K562 (cell line): Measurements from ENCODE around the gene NR2F6. TPM values are rescaled to one million over a fixed set of nuclear protein-coding genes. Genes with fewer than 3 reads are reported as not detected.

Experiments used
- ATAC-seq: fragments of 200-7000 bp; cut with Tn5 transposase; 3 replicates; pipeline ENCODE4 v1.9.1; 2020; ENCODE audit warnings: moderate library complexity
- BruUV-seq: library from RNA; stranded (reverse); fragments of 400-500 nt; replicated peaks from 2 replicates; lab custom pipeline; 2021; lab: Mats Ljungman, UMichigan
- CTCF ChIA-PET: fragments of 300-600 bp; formaldehyde crosslinking; extraction: SDS; loops from one replicate; lab custom pipeline; 2021; ENCODE audit warnings: low intra/inter-chr PET ratio; lab: Yijun Ruan, JAX
- POLR2A ChIA-PET: fragments of 300-600, 350-650 bp; sonication (Branson Sonifier 250); formaldehyde crosslinking; extraction: SDS; loops from one replicate; lab custom pipeline; 2021; ENCODE audit warnings: antibody characterized with exemption, inconsistent platforms; lab: Yijun Ruan, JAX
- DNase-seq, 4 experiments: peaks; one replicate each; pipeline versions ENCODE4 v3.0.0 to v3.0.0-alpha.2; 2011 to 2018; ENCODE audit warnings: low spot score in 3 of 4, mixed read lengths in 3 of 4; ENCODE audit errors: extremely low read depth in 1 of 4
- FAIRE-seq: peaks from 2 replicates; lab custom pipeline; 2011; peaks lifted over from hg19 to GRCh38; lab: Jason Lieb, UNC
- H2AFZ ChIP-seq: 2 replicates; pipeline ENCODE4 v1.6.0; 2011; ENCODE audit warnings: low read depth, low read length, control low read depth, inconsistent platforms
- H3K27ac ChIP-seq: fragments of 200-600 bp; 3 replicates; pipeline ENCODE4 v1.8.0; 2011; ENCODE audit warnings: low read depth, mild to moderate bottlenecking, control low read depth, inconsistent platforms, low read length, moderate library complexity, mixed read lengths; ENCODE audit errors: extremely low read depth
- H3K27me3 ChIP-seq, 2 experiments: fragments of 300-600 bp in 1 of 2; 2 replicates in 1 of 2; 3 replicates in 1 of 2; pipeline versions ENCODE4 v1.6.0 to v1.8.0; 2011; ENCODE audit warnings: inconsistent platforms in 2 of 2, low read length in 2 of 2, mild to moderate bottlenecking in 1 of 2, mixed read lengths in 1 of 2, moderate library complexity in 1 of 2; ENCODE audit not compliant: control insufficient read depth in 2 of 2, insufficient read depth in 2 of 2
- H3K36me3 ChIP-seq: fragments of 300-600 bp; 3 replicates; pipeline ENCODE4 v1.8.0; 2011; ENCODE audit warnings: mild to moderate bottlenecking, low read length, inconsistent platforms; ENCODE audit not compliant: control insufficient read depth, insufficient read depth
- H3K4me1 ChIP-seq, 2 experiments: fragments of 200-600 bp in 1 of 2; replicated peaks in 1 of 2; 2 replicates in 1 of 2; 3 replicates in 1 of 2; pipeline versions ENCODE4 v1.5.1 to v1.8.0; 2011; ENCODE audit warnings: inconsistent platforms in 2 of 2, low read length in 2 of 2, mild to moderate bottlenecking in 1 of 2, mixed read lengths in 1 of 2, moderate library complexity in 1 of 2; ENCODE audit not compliant: control insufficient read depth in 2 of 2, insufficient read depth in 2 of 2
- H3K4me2 ChIP-seq: 2 replicates; pipeline ENCODE4 v1.6.1; 2011; ENCODE audit warnings: low read length, control low read depth, inconsistent platforms, mixed read lengths; ENCODE audit not compliant: insufficient read depth
- H3K4me3 ChIP-seq: fragments of 200-600 bp; sonication (generic), shearing (Covaris generic); 2 replicates; pipeline ENCODE4 v1.5.1; 2016; ENCODE audit warnings: control low read depth, inconsistent platforms
- H3K79me2 ChIP-seq: fragments of 200-600 bp; 3 replicates; pipeline ENCODE4 v1.8.0; 2011; ENCODE audit warnings: low read length, inconsistent platforms; ENCODE audit not compliant: control insufficient read depth, insufficient read depth
- H3K9ac ChIP-seq, 2 experiments: 2 replicates each; pipeline versions ENCODE4 v1.6.0 to v1.6.1; 2011; ENCODE audit warnings: low read depth in 2 of 2, low read length in 2 of 2, control low read depth in 1 of 2, inconsistent platforms in 1 of 2, mild to moderate bottlenecking in 1 of 2, mixed read lengths in 1 of 2; ENCODE audit not compliant: insufficient read depth in 1 of 2
- H3K9me1 ChIP-seq: one replicate; pipeline ENCODE4 v1.6.0; 2011; ENCODE audit warnings: inconsistent platforms, mild to moderate bottlenecking, low read length, moderate library complexity; ENCODE audit not compliant: control insufficient read depth, insufficient read depth
- H3K9me3 ChIP-seq: replicated peaks from 2 replicates; pipeline ENCODE4 v1.5.1; 2011; ENCODE audit warnings: low read depth, low read length, inconsistent platforms; ENCODE audit not compliant: control insufficient read depth, insufficient read depth
- H4K20me1 ChIP-seq: replicated peaks from 2 replicates; pipeline ENCODE4 v1.6.1; 2011; ENCODE audit warnings: low read length, inconsistent platforms, mixed read lengths; ENCODE audit not compliant: control insufficient read depth, insufficient read depth
- E2F8 ChIP-seq: fragments of 450-650 bp; IDR thresholded peaks from 2 replicates; pipeline ENCODE4 v1.7.1; 2018; ENCODE audit warnings: mild to moderate bottlenecking, low read depth; ENCODE audit not compliant: partially characterized antibody
- EHMT2 ChIP-seq: fragments of 450-650 bp; IDR thresholded peaks from 2 replicates; pipeline ENCODE4 v1.6.1; 2018; ENCODE audit warnings: antibody characterized with exemption
- ZNF57 ChIP-seq: fragments of 450-650 bp; formaldehyde crosslinking; IDR thresholded peaks from 2 replicates; pipeline ENCODE4 v1.4.0; 2020; ENCODE audit warnings: mild to moderate bottlenecking, moderate library complexity
- WGBS: fragments of 100-300 bp; shearing (Covaris generic); methylation state at CpG from one replicate; pipeline ENCODE4 v1.1.6; 2016; ENCODE audit warnings: low coverage, mixed read lengths; ENCODE audit not compliant: insufficient coverage; ENCODE audit errors: missing lambda C conversion rate; 5-methylcytosine and 5-hydroxymethylcytosine counted together
- in situ Hi-C: fragments of 300-500 bp; cut with MboI; formaldehyde crosslinking; loops from 4 replicates; pipeline ENCODE4 v1.15.0; 2018; ENCODE audit warnings: inconsistent platforms, mixed read lengths
- intact Hi-C: fragments of 100-400 bp; cut with micrococcal nuclease; formaldehyde crosslinking; loops from 2 replicates; pipeline ENCODE4 v1.14.2; 2022
- polyA plus RNA-seq, 8 experiments: library from polyadenylated mRNA; depleted of rRNA in 4 of 8; stranded (reverse) in 5 of 8; unstranded in 3 of 8; fragments of >200 nt; fragmentation: Nextera tagmentation in 2 of 8; fragmentation: Illumina TruSeq in 1 of 8; extraction: Ambion mirVana in 2 of 8; extraction: Trizol in 1 of 8; gene quantifications; 2 replicates each; pipeline versions ENCODE4 v1.2.1 to v1.2.3, GENCODE V29; 2011 to 2014; ENCODE audit warnings: inconsistent platforms in 1 of 8, missing spikeins in 1 of 8
- total RNA-seq, 7 experiments: library from RNA; depleted of rRNA in 6 of 7; stranded (reverse); fragments of >200 nt in 6 of 7; fragmentation: Illumina TruSeq in 2 of 7; extraction: Trizol in 2 of 7; gene quantifications; 2 replicates each; pipeline versions ENCODE4 v1.2.1 to v1.2.3, GENCODE V29; 2011 to 2021; ENCODE audit warnings: low replicate concordance in 1 of 7
- TF ChIP-seq, protein P1 (sequence below): fragments of 450-650 bp; formaldehyde crosslinking; IDR thresholded peaks from 2 replicates; pipeline ENCODE4 v1.4.0; 2020; ENCODE audit warnings: mild to moderate bottlenecking, mixed read lengths

NR2F6 gene
- total and polyA plus RNA-seq, 9 of the 15 experiments (the other 6 are each of a cell fraction or from before 2014, with no cell fraction given): 0.76 to 97.5 (median 18.8) TPM

DNA sequence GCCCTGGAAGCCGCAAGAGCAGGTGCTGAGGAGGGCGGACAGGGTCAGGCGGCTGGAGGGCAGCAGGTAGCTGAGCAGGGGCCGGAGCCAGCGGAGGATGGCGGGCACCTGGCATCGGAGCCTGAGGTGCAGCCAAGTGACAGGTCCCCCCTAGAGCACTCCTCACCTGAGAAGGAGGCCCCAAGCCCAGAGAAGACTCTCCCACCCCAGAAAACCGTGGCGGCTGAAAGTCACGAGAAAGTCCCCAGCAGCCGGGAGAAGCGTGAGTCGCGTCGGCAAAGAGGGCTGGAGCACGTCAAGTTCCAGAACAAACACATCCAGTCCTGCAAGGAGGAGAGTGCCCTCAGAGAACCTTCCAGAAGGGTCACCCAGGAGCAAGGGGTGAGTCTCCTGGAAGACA lies 51.1 kb downstream of the NR2F6 start:
- H3K4me1 ChIP-seq: no peaks in the 10 kb centered on the region
- FAIRE-seq (no peak), ATAC-seq (no peak), DNase-seq (no peak)
- in situ Hi-C loops (no loop called here), intact Hi-C loops (no loop called here)
- H2AFZ ChIP-seq: no peak overlapping the region
- no peak overlapping the region for H3K4me2 ChIP-seq
- H3K36me3 ChIP-seq: peaks cover 54% of the 10 kb centered on the region; the same call in 2 of the 3 replicates
- H3K9me1 ChIP-seq: no peaks in the 10 kb centered on the region
- BruUV-seq: no TSS peak
- TF ChIP-seq E2F8 (no peak), ZNF57 (no peak), EHMT2 (no peak)
- TF ChIP-seq, protein P1, sequence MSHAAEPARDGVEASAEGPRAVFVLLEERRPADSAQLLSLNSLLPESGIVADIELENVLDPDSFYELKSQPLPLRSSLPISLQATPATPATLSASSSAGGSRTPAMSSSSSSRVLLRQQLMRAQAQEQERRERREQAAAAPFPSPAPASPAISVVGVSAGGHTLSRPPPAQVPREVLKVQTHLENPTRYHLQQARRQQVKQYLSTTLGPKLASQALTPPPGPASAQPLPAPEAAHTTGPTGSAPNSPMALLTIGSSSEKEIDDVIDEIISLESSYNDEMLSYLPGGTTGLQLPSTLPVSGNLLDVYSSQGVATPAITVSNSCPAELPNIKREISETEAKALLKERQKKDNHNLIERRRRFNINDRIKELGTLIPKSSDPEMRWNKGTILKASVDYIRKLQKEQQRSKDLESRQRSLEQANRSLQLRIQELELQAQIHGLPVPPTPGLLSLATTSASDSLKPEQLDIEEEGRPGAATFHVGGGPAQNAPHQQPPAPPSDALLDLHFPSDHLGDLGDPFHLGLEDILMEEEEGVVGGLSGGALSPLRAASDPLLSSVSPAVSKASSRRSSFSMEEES (CRISPR knock-in tag): no peak
- no peak overlapping the region for H3K27ac ChIP-seq
- H3K4me3 ChIP-seq: no peak overlapping the region
- POLR2A ChIA-PET: no interaction called here
- no peaks in the 10 kb centered on the region for H3K9me3 ChIP-seq
- CTCF ChIA-PET: no interaction called here
- H3K27me3 ChIP-seq: no peaks in the 10 kb centered on the region
- no peaks in the 10 kb centered on the region for H4K20me1 ChIP-seq
- no peak overlapping the region for H3K9ac ChIP-seq
- WGBS: 99% methylated on average over 8 of the region's 16 CpGs
- no peaks in the 10 kb centered on the region for H3K79me2 ChIP-seq
